ENCODE measurements around the gene ZC2HC1B.
A peak's percentile ranks its signal among the peaks of the same experiment; 100 is the strongest.

The ZC2HC1B gene

DNA sequence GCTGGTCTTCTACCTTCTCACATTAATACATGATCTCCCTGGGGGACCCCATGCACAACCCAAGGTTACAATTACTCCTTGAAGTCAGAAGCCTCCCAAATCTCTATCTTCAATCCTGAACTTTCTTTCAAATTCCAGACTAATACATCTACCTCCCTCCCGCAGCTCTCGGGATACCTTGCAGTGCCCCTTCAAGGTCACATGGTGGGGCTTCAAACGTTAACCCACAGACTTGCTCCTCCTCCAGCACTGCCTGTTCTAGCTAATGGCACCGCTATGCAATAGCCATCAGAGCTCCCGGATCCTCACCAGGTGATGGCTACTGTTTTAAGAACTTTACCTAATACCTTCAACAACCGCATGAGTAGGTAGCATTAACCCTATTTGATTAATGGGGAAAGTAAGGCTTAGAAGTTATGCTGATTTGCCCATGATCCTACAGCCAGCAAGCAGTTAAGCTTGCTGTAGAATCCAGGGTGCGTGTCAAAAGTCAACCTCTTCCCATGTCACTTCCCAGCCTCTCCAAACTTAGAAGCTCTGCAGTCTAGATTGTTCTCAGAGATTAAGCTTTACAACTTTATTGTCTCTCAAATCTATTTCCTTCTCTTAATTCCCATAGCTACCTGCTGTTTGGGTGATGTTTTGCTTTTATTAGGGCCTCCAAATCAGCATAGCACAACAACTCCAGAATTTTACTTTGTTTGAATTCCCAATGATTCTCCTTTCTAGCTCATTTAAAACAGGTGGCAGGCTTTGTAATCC, 99.1 kb downstream of the ZC2HC1B start:
- no peak for DNase-seq

- no peak for DNase-seq
These were observed 100.4 kb downstream of the ZC2HC1B start for GRCh38 chr6:143964674-143965081.

DNA sequence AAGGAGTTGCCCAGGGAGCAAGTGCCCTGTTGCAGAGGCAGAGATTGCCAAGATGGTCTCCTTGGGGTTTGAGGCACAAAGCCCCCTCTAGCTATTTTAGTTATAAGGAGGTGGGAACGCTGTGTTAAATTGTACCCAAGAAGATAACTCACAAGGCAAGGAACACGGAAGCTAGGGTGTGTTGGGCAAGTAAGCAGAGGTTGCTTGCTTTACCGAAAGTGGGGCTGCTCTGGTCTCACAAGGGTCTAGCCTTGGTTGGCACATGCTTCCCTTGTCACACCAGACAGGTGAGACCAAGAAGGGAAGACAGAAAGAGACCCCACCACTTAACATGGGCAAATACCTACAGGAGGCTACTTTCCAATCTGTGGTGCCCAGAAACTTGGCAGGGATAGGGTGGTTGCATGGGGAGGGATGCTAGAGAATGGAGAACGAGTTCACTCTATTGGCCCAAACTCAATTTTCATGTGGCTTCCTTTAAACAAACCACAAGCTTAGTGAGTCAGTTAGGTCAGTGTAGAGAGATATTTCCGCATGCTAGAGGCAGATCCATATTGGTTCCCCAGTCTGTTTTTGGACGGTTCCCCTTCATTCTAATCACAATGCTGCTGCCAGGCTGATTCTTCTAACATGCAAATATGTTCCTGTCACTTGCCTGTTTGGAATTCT, 101.4 kb downstream of the ZC2HC1B start:
- DNase-seq, result peak; percentile 53

- no peak for DNase-seq
These were observed 102.0 kb downstream of the ZC2HC1B start for GRCh38 chr6:143966312-143966711.

GRCh38 chr6:143967706-143968376, 103.6 kb downstream of the ZC2HC1B start:
- peak; percentile 7 for DNase-seq

GRCh38 chr6:143969077-143969476, 104.8 kb downstream of the ZC2HC1B start:
- peak; percentile 4 for DNase-seq

DNA sequence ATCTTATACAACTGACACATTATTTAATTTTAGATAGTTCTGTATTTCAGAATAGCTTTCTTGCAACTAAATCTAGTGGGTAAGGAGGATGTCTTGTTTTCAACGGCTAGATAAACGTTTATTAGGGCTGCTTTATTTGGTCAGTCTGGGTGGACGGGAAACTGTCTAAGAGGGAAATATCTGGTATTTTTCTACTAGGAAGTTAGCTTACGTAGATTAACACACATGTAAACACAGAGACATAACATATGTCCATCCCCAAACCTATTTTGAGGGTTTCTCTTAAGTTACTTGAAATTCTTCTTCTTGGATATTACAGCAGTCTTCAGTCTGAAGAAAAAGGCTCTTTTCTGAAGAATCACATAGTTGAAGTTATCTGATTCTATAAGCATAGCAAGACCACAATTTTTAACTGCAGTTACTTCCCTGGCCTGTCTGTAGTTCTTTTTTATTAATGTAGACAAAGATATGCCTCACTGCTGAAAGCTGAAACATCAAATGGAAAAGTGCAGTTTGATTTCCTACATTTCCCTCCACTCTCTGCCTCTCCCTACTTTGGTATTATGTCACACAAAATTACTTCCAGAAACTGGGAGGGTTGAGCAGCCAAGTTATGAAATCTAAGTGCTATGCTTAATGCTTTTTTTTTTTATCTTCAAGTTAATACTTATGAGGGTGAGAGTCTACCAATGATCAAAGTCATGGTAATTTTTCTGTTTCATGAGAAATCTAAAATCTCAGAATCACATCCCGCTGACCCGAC, 106.4 kb downstream of the ZC2HC1B start:
- DNase-seq, result peak; percentile 11

DNA sequence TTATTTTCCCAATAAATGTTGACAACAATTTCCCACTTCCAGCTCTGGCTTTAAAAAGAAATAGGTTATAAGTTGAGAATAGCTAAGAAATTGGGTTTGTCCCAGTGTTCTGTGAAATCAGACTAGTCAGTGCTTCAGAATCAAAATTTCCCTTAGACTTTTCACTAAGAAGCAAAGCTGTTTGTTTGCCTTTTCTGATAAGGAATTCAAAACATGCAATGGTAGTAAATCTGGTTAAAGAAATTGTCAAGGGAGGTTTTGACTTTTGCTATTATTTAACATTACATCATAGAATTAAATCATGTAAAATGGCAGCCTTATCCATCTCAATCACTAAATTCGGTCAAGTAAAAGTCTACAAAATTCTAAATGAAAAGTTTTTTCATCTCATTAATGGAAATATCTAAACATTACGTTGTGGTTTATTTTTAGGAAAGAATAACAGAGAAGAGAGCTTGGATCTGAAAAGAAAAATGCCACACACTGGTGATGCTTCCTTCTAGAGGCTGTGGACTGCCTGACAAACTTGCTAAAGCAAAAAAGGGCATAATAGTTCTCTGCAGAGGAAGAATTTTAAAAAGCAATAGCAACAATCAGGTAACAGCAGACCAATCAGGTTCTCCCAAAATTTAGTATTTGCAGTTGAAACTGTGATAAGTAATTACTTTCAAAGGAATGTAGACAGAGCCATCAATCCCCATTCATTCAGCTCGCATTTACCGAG, 107.4 kb downstream of the ZC2HC1B start:
- peak; percentile 5 for DNase-seq

GRCh38 chr6:143973097-143973966, 109.1 kb downstream of the ZC2HC1B start:
- no peak for DNase-seq

DNA sequence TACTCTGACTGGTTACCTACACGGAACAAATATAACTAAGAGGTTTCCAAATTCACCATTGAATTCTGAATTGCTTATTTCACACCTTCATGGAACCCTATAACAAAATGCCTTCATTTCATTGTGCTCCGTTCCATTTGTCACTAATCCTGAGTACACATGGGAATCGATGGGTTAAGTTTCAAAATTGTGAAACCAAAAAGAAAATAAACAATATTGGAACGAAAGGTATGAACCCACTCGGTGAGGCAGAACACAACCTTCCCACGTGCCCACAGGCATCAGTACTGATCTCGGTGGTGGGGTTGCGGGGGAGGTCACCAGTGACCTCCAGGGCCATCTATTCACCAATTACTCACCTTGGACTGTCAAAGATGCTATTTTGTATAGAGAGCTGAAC, 109.8 kb downstream of the ZC2HC1B start:
- no peak for DNase-seq

DNA sequence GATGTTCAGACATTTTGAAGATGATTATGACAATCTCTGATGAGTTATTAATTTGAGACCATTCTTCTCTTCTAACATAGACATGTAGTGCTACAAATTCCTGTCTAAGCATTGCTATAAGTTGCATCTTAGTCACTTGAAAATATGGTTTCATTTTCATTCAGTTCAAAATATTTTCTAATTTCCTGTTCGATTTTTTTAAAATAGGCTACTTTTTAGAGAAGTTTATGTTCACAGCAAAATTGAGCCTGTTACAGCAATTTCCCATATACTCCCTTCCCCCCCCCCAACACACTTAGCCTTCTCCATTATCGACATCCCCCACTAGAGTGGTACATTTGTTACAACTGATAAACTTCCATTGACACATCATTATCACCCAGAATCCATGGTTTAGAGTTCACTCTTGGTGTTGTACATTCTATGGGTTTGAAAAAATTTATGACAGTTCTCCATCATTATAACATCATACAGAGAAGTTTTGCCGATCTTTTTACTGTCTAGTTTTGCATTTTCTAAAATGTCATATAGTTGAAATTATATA, 112.6 kb downstream of the ZC2HC1B start:
- DNase-seq, result no peak

GRCh38 chr6:143980921-143981320, 116.6 kb downstream of the ZC2HC1B start:
- DNase-seq, result no peak

GRCh38 chr6:143982968-143983367, 118.7 kb downstream of the ZC2HC1B start:
- no peak for DNase-seq

- no peak for DNase-seq
These were observed 120.4 kb downstream of the ZC2HC1B start for GRCh38 chr6:143984666-143985065.

GRCh38 chr6:143986463-143987065, 122.3 kb downstream of the ZC2HC1B start:
- DNase-seq, result no peak

Measured in fibroblast of skin of scalp (primary cell).